Epithelial cell of proximal tubule (primary cell): Measurements from ENCODE around the gene KCTD18. TPM values are rescaled to one million over a fixed set of nuclear protein-coding genes. Genes with fewer than 3 reads are reported as not detected.

Source experiments
- DNase-seq: peaks from one replicate; pipeline ENCODE4 v3.0.0-alpha.2; 2011; ENCODE audit warnings: low read depth
- H3K4me3 ChIP-seq: 2 replicates; pipeline ENCODE4 v1.5.1; 2011; ENCODE audit warnings: low read depth, mild to moderate bottlenecking, low read length
- total RNA-seq: library from RNA; depleted of rRNA; stranded (reverse); fragments of >200 nt; gene quantifications from 2 replicates; pipeline ENCODE4 v1.2.3, GENCODE V29; 2015
- TF ChIP-seq, protein P1 (sequence below): conservative IDR thresholded peaks from 2 replicates; pipeline ENCODE4 v1.5.1; 2012; ENCODE audit warnings: low read depth, mild to moderate bottlenecking, low read length

KCTD18 gene
- total RNA-seq, 1 donor from 2014 or later: 11.4 TPM

DNA sequence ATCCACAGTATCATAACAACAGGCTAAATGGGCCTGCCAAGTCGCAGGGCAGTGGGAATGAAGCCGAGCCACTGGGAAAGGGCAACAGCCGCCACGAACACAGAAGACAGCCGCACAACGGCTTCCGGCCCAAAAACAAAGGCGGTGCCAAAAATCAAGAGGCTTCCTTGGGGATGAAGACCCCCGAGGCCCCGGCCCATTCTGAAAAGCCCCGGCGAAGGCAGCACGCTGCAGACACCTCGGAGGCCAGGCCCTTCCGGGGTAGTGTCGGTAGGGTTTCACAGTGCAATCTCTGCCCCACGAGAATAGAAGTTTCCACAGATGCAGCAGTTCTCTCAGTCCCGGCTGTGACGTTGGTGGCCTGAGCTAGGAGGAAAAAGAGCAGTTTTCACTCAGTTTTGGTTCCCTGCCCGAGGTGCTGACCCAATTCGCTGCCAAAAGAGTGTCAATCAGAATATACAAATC is 32.2 kb downstream of the KCTD18 start:
- TF ChIP-seq, protein P1, sequence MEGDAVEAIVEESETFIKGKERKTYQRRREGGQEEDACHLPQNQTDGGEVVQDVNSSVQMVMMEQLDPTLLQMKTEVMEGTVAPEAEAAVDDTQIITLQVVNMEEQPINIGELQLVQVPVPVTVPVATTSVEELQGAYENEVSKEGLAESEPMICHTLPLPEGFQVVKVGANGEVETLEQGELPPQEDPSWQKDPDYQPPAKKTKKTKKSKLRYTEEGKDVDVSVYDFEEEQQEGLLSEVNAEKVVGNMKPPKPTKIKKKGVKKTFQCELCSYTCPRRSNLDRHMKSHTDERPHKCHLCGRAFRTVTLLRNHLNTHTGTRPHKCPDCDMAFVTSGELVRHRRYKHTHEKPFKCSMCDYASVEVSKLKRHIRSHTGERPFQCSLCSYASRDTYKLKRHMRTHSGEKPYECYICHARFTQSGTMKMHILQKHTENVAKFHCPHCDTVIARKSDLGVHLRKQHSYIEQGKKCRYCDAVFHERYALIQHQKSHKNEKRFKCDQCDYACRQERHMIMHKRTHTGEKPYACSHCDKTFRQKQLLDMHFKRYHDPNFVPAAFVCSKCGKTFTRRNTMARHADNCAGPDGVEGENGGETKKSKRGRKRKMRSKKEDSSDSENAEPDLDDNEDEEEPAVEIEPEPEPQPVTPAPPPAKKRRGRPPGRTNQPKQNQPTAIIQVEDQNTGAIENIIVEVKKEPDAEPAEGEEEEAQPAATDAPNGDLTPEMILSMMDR: no peak
- no peak overlapping the region for H3K4me3 ChIP-seq
- DNase-seq: no peak

- H3K4me3 ChIP-seq: no peak overlapping the region
- DNase-seq: no peak
- TF ChIP-seq, protein P1: no peak
Measured at GRCh38 chr2:200476836-200477235, 33.0 kb downstream of the KCTD18 start.

GRCh38 chr2:200475795-200476194 is 34.1 kb downstream of the KCTD18 start:
- TF ChIP-seq, protein P1: no peak
- DNase-seq: no peak
- no peak overlapping the region for H3K4me3 ChIP-seq

GRCh38 chr2:200472853-200473464 is 36.9 kb downstream of the KCTD18 start:
- no peak for DNase-seq
- H3K4me3 ChIP-seq: no peak overlapping the region
- TF ChIP-seq, protein P1: no peak

- no peak for DNase-seq
- no peak overlapping the region for H3K4me3 ChIP-seq
- TF ChIP-seq, protein P1: no peak
Measured at GRCh38 chr2:200471928-200472645, 37.8 kb downstream of the KCTD18 start.

DNA sequence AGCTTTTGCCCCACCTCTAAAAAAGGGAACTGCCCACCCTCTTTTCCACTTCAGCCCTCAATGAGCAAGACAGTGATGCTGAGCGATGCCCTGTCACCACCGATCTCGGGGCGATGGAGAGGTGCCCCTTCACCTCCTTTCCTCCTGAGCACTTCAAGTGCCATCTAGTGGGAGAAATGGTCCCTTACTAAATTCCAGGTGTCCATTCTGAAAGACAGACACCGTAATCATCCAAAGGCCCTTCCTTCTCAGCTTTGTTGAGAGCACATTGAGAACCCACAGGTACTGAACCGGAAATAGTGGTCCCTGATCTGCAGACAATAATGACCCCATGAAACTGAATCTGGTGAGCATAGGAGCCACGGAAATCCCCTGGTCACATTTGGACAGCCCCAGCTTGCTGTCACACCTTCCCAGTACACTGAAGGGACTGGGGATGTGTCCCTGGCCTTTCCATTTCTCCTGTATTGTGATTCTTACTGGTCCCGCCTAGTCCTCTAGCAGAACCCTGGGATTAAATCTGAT is 38.5 kb downstream of the KCTD18 start:
- TF ChIP-seq, protein P1: peak; percentile 69
- no peak overlapping the region for H3K4me3 ChIP-seq
- no peak for DNase-seq
